ENCODE data around the gene HAVCR1. TPM values are rescaled to one million over a fixed set of nuclear protein-coding genes. Genes with fewer than 3 reads are reported as not detected.

The HAVCR1 gene
- total and polyA plus RNA-seq, 2 of the 13 experiments (the other 11 are each of a cell fraction or from before 2014, with no cell fraction given): 0.93 to 12.3 TPM

DNA sequence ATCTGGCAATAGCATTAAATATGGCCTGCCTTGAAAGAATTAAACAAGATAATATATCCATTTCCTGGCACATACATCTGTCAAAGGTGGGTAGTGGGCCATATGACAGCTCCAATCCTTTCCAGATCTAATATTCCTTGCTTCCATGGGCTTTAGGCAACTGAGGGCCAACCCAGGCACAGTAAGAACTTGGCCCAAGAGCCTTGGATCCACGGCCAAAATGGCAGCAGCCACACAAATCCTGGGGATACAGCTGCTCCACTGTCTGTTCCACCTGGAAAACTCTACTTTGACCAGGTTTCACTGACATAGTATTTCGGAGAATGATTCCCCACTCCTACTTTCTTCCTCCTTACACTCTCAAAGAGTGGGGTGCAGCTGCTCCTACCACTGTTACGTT lies 13.3 kb downstream of the HAVCR1 start:
- Histone ChIP-seq H3K27me3 (ENCODE audit: control insufficient read depth in 1 of 2, insufficient read depth in 2 of 2, low read length in 2 of 2) (no peaks in the 10 kb centered on the region), H3K9ac (ENCODE audit: insufficient read depth, low read depth, low read length) (no peak overlapping the region), H3K9me3 (ENCODE audit: low read length) (no peaks in the 10 kb centered on the region), H3K79me2 (ENCODE audit: insufficient read depth, low read length) (no peaks in the 10 kb centered on the region), H3K36me3 (replicated peaks in 1 of 2; ENCODE audit: control insufficient read depth in 1 of 2, insufficient read depth in 2 of 2, low read length in 2 of 2) (peaks cover 0 to 2% of the 10 kb centered on the region in 2 experiments; a peak in 3 of 5 replicates), H3K4me1 (ENCODE audit: insufficient read depth, low read length) (peaks cover 36% of the 10 kb centered on the region), H3K4me3 (replicated peaks in 1 of 3; ENCODE audit: insufficient read depth in 1 of 3, low read depth in 2 of 3, low read length in 3 of 3) (no peak overlapping the region), H3K27ac (ENCODE audit: extremely low read length, insufficient read depth, low read length) (no peak overlapping the region), H3K4me2 (ENCODE audit: low read depth, low read length) (no peak overlapping the region), H4K20me1 (ENCODE audit: insufficient read depth, low read length) (no peaks in the 10 kb centered on the region), H2AFZ (ENCODE audit: low read length) (no peak overlapping the region)
- in situ Hi-C loops (cut with HindIII; ENCODE audit: extremely low pct_ligation_motif_present, low pct_unique_long_range_greater_than_20kb): no loop called here
- DNase-seq (ENCODE audit: low spot score) (no peak), FAIRE-seq (no peak), ATAC-seq (no peak)
- POLR2A ChIA-PET: interaction anchor here (1.7 kb wide), 1 partner anchor 13 kb away, joined by 6 read pairs; the partner anchor contains the start of gene HAVCR1
- CTCF ChIA-PET (ENCODE audit: low intra/inter-chr PET ratio, low total read pairs): no interaction called here
- TF ChIP-seq ZNF546 (CRISPR knock-in tag; conservative IDR thresholded peaks at IDR 0.05): no peak
- TF ChIP-seq RFX1 (IDR thresholded peaks at IDR 0.05): no peak
- TF ChIP-seq, protein P1, sequence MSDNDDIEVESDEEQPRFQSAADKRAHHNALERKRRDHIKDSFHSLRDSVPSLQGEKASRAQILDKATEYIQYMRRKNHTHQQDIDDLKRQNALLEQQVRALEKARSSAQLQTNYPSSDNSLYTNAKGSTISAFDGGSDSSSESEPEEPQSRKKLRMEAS (IDR thresholded peaks at IDR 0.05): no peak
- no peak for TF ChIP-seq POLR2A (IDR thresholded peaks at IDR 0.05; ENCODE audit: insufficient read depth in 1 of 2, low read depth in 2 of 2, low read length in 2 of 2)
- TF ChIP-seq, protein P2, sequence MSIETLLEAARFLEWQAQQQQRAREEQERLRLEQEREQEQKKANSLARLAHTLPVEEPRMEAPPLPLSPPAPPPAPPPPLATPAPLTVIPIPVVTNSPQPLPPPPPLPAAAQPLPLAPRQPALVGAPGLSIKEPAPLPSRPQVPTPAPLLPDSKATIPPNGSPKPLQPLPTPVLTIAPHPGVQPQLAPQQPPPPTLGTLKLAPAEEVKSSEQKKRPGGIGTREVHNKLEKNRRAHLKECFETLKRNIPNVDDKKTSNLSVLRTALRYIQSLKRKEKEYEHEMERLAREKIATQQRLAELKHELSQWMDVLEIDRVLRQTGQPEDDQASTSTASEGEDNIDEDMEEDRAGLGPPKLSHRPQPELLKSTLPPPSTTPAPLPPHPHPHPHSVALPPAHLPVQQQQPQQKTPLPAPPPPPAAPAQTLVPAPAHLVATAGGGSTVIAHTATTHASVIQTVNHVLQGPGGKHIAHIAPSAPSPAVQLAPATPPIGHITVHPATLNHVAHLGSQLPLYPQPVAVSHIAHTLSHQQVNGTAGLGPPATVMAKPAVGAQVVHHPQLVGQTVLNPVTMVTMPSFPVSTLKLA (IDR thresholded peaks at IDR 0.05): no peak
- TF ChIP-seq, protein P3, sequence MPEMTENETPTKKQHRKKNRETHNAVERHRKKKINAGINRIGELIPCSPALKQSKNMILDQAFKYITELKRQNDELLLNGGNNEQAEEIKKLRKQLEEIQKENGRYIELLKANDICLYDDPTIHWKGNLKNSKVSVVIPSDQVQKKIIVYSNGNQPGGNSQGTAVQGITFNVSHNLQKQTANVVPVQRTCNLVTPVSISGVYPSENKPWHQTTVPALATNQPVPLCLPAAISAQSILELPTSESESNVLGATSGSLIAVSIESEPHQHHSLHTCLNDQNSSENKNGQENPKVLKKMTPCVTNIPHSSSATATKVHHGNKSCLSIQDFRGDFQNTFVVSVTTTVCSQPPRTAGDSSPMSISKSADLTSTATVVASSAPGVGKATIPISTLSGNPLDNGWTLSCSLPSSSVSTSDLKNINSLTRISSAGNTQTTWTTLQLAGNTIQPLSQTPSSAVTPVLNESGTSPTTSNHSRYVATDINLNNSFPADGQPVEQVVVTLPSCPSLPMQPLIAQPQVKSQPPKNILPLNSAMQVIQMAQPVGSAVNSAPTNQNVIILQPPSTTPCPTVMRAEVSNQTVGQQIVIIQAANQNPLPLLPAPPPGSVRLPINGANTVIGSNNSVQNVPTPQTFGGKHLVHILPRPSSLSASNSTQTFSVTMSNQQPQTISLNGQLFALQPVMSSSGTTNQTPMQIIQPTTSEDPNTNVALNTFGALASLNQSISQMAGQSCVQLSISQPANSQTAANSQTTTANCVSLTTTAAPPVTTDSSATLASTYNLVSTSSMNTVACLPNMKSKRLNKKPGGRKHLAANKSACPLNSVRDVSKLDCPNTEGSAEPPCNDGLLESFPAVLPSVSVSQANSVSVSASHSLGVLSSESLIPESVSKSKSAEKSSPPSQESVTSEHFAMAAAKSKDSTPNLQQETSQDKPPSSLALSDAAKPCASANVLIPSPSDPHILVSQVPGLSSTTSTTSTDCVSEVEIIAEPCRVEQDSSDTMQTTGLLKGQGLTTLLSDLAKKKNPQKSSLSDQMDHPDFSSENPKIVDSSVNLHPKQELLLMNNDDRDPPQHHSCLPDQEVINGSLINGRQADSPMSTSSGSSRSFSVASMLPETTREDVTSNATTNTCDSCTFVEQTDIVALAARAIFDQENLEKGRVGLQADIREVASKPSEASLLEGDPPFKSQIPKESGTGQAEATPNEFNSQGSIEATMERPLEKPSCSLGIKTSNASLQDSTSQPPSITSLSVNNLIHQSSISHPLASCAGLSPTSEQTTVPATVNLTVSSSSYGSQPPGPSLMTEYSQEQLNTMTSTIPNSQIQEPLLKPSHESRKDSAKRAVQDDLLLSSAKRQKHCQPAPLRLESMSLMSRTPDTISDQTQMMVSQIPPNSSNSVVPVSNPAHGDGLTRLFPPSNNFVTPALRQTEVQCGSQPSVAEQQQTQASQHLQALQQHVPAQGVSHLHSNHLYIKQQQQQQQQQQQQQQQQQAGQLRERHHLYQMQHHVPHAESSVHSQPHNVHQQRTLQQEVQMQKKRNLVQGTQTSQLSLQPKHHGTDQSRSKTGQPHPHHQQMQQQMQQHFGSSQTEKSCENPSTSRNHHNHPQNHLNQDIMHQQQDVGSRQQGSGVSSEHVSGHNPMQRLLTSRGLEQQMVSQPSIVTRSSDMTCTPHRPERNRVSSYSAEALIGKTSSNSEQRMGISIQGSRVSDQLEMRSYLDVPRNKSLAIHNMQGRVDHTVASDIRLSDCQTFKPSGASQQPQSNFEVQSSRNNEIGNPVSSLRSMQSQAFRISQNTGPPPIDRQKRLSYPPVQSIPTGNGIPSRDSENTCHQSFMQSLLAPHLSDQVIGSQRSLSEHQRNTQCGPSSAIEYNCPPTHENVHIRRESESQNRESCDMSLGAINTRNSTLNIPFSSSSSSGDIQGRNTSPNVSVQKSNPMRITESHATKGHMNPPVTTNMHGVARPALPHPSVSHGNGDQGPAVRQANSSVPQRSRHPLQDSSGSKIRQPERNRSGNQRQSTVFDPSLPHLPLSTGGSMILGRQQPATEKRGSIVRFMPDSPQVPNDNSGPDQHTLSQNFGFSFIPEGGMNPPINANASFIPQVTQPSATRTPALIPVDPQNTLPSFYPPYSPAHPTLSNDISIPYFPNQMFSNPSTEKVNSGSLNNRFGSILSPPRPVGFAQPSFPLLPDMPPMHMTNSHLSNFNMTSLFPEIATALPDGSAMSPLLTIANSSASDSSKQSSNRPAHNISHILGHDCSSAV (CRISPR knock-in tag; IDR thresholded peaks at IDR 0.05; ENCODE audit: borderline replicate concordance): no peak
- TF ChIP-seq, protein P4, sequence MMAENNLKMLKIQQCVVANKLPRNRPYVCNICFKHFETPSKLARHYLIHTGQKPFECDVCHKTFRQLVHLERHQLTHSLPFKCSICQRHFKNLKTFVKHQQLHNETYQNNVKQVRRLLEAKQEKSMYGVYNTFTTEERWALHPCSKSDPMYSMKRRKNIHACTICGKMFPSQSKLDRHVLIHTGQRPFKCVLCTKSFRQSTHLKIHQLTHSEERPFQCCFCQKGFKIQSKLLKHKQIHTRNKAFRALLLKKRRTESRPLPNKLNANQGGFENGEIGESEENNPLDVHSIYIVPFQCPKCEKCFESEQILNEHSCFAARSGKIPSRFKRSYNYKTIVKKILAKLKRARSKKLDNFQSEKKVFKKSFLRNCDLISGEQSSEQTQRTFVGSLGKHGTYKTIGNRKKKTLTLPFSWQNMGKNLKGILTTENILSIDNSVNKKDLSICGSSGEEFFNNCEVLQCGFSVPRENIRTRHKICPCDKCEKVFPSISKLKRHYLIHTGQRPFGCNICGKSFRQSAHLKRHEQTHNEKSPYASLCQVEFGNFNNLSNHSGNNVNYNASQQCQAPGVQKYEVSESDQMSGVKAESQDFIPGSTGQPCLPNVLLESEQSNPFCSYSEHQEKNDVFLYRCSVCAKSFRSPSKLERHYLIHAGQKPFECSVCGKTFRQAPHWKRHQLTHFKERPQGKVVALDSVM (CRISPR knock-in tag; IDR thresholded peaks at IDR 0.05): no peak
- TF ChIP-seq ZMAT3 (CRISPR knock-in tag; conservative IDR thresholded peaks at IDR 0.05): no peak
- 78% methylated on average over 3 of the region's 3 CpGs for WGBS (ENCODE audit: low lambda C conversion rate)
- intact Hi-C loops (cut with micrococcal nuclease; ENCODE audit: unreplicated experiment): no loop called here
- no TSS peak for BruUV-seq (replicated peaks)
